Measurements from ENCODE around the gene MESP2.

- TF ChIP-seq, protein P1, sequence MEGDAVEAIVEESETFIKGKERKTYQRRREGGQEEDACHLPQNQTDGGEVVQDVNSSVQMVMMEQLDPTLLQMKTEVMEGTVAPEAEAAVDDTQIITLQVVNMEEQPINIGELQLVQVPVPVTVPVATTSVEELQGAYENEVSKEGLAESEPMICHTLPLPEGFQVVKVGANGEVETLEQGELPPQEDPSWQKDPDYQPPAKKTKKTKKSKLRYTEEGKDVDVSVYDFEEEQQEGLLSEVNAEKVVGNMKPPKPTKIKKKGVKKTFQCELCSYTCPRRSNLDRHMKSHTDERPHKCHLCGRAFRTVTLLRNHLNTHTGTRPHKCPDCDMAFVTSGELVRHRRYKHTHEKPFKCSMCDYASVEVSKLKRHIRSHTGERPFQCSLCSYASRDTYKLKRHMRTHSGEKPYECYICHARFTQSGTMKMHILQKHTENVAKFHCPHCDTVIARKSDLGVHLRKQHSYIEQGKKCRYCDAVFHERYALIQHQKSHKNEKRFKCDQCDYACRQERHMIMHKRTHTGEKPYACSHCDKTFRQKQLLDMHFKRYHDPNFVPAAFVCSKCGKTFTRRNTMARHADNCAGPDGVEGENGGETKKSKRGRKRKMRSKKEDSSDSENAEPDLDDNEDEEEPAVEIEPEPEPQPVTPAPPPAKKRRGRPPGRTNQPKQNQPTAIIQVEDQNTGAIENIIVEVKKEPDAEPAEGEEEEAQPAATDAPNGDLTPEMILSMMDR (IDR thresholded peaks at IDR 0.05): no peak
- no peak for TF ChIP-seq ZFX (IDR thresholded peaks at IDR 0.05; ENCODE audit: borderline replicate concordance)
Measured at GRCh38 chr15:89795996-89796395, 19.9 kb downstream of the MESP2 start.

Measured in 22Rv1 (cell line).